Astrocyte of the spinal cord (primary cell): ENCODE data around the gene USP47.

Experiments
- DNase-seq: peaks from one replicate; pipeline ENCODE4 v3.0.0; 2011; ENCODE audit warnings: low read depth, low spot score
- H3K4me3 ChIP-seq: 2 replicates; pipeline ENCODE4 v1.5.1; 2011; ENCODE audit warnings: low read depth, mild to moderate bottlenecking, low read length, moderate library complexity
- CTCF ChIP-seq: IDR thresholded peaks from 2 replicates; pipeline ENCODE4 v1.5.1; 2012; ENCODE audit warnings: low read depth, mild to moderate bottlenecking, low read length, inconsistent platforms
- in situ Hi-C: cut with HindIII; loops from 2 replicates; pipeline ENCODE4 v1.10.0; 2017; ENCODE audit warnings: low sequenced_read_pairs

Gene USP47

DNA sequence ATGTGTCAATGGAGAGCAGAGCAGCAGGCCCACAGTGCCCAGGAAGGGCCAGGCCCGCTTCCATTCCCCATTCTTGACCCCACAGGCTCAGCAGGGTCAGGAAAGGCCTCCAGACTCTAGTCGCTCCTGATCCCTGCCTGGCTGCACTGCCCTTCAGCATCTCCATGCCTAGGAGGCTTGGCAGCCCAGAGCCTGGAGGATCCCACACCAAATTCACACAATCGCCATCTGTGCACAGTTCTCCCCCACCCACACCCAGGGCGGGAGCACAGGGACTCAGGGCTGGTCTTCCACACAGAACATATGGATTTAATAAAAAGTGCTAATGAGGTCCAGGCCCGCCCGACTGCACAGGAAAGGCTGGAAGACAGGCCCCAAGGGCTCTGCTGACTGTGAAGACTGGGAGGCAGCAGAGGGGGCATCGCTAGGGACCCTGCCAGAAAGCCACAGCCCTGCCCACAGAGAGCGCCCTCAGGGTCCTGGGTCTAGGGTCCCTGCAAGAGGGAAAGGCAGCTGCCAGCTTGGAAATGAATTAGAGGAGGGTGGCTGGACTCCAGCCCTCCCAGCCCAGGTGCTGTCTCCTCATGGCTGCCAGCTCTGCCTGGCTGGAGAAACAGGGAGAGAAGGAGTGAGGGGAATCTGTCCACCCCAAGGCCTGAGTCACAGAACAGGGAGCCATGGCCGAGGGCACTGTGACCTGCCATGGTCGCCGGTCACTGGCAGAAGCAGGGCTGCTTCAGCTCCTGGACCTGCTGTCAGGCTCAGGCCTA, 126.9 kb downstream of the USP47 start:
- no peak for DNase-seq
- TF ChIP-seq CTCF: no peak
- H3K4me3 ChIP-seq: no peak overlapping the region
- in situ Hi-C loops: no loop called here

- TF ChIP-seq CTCF: no peak
- no peak for DNase-seq
- in situ Hi-C loops: no loop called here
- H3K4me3 ChIP-seq: no peak overlapping the region
These were observed 127.8 kb downstream of the USP47 start for GRCh38 chr11:11969380-11970215.

GRCh38 chr11:11970556-11970955, 128.8 kb downstream of the USP47 start:
- H3K4me3 ChIP-seq: no peak overlapping the region
- in situ Hi-C loops: no loop called here
- no peak for DNase-seq
- no peak for TF ChIP-seq CTCF

GRCh38 chr11:11971906-11972547, 130.3 kb downstream of the USP47 start:
- no peak for DNase-seq
- in situ Hi-C loops: no loop called here
- H3K4me3 ChIP-seq: no peak overlapping the region
- TF ChIP-seq CTCF: no peak

DNA sequence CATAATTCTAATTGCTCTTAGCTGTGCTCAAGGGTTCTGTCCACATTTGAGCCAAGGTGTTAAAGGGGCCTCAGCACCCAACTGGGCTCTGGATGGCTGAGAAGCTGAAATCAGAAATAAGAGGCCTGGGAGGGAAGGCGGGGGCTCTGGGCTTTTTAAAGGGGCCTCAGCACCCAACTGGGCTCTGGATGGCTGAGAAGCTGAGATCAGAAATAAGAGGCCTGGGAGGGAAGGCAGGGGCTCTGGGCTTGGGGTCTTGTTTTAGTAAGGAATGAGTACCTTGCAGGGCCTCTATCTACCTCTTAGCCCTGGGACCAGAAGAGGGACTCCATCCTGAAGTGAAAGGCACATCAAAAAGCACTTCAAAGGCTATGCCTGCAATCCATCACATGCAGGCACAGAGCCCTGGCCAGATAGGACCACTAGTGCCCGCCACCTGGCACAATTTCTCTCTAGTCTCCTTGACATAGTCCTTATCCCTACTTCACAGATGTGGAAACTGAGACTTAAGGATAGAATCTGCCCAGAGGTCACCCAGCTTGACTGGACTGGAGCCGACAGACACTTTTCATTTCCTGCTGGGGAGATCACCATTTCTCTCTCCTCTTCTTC, 131.1 kb downstream of the USP47 start:
- TF ChIP-seq CTCF: no peak
- in situ Hi-C loops: no loop called here
- no peak for DNase-seq
- H3K4me3 ChIP-seq: no peak overlapping the region

GRCh38 chr11:11973361-11973800, 131.6 kb downstream of the USP47 start:
- in situ Hi-C loops: no loop called here
- peak; percentile 67 for DNase-seq

More at GRCh38 chr11:11973361-11973800, 131.6 kb downstream of the USP47 start:
- H3K4me3 ChIP-seq: no peak overlapping the region
- TF ChIP-seq CTCF: no peak
